Uterus (tissue), 4 donors: ENCODE measurements around the gene EVC2. TPM values are rescaled to one million over a fixed set of nuclear protein-coding genes. Genes with fewer than 3 reads are reported as not detected.
"Not testable (repeated sequence)": the region's sequence is repeated elsewhere in the genome, so short reads cannot be mapped to it uniquely, and the experiment has no call there.

ENCODE experiments used
- DNase-seq, 2 donors: peaks; one replicate each; pipeline ENCODE4 v3.0.0-alpha.2; 2019 to 2020
- H3K27ac ChIP-seq, 2 donors: fragments of 200-600 bp; sonication (generic); 1 replicate in 1 of 2; 2 replicates in 1 of 2; pipeline ENCODE4 v1.5.1; 2016 to 2018
- H3K27me3 ChIP-seq, 2 donors: fragments of 200-600 bp; sonication (generic); one replicate each; pipeline ENCODE4 v1.5.1; 2018 to 2019; ENCODE audit warnings: control low read depth in 1 of 2
- H3K36me3 ChIP-seq, 2 donors: fragments of 200-600 bp; sonication (generic); one replicate each; pipeline ENCODE4 v1.5.1; 2019; ENCODE audit warnings: control low read depth in 1 of 2
- H3K4me1 ChIP-seq, 2 donors: fragments of 200-600 bp; sonication (generic); one replicate each; pipeline ENCODE4 v1.5.1; 2018 to 2019; ENCODE audit warnings: control low read depth in 1 of 2
- H3K4me3 ChIP-seq, 2 donors: fragments of 200-600 bp; sonication (generic); 1 replicate in 1 of 2; 2 replicates in 1 of 2; pipeline ENCODE4 v1.5.1; 2018 to 2019; ENCODE audit warnings: mild to moderate bottlenecking in 1 of 2
- H3K9me3 ChIP-seq, 2 donors: fragments of 200-600 bp; sonication (generic); one replicate each; pipeline ENCODE4 v1.5.1; 2019; ENCODE audit warnings: control low read depth in 1 of 2
- CTCF ChIP-seq, 4 experiments: fragments of 200-600 bp in 2 of 4; fragments of 450-650 bp in 2 of 4; sonication (generic) in 2 of 4; IDR thresholded peaks; one replicate each; pipeline ENCODE4 v1.5.1; 2016 to 2019; ENCODE audit warnings: antibody characterized with exemption in 4 of 4, mild to moderate bottlenecking in 2 of 4, moderate library complexity in 1 of 4
- POLR2A ChIP-seq, 2 donors: fragments of 450-650 bp; IDR thresholded peaks; one replicate each; pipeline ENCODE4 v1.6.1; 2016; ENCODE audit warnings: antibody characterized with exemption in 2 of 2, mild to moderate bottlenecking in 1 of 2, moderate library complexity in 1 of 2
- intact Hi-C: fragments of 100-400 bp; cut with DNase I; formaldehyde crosslinking; loops from one replicate; pipeline ENCODE4 v1.15.1; 2023; ENCODE audit warnings: low total_unique reads
- total RNA-seq, 4 donors: library from RNA; depleted of rRNA in 3 of 4; stranded (reverse); fragments of >200 nt in 3 of 4; gene quantifications; one replicate each; pipeline versions ENCODE4 v1.1.0 to v1.2.4, GENCODE V29; 2014 to 2023
- donor health status: DM: yes; HTN: yes; CAD: no.

Gene EVC2
- total RNA-seq, 4 donors from 2014 or later = 5.6 to 21.8 (median 14.8) TPM

GRCh38 chr4:5734853-5735252, 26.5 kb upstream of the EVC2 start:
- Histone ChIP-seq H3K9me3 (no peaks in the 10 kb centered on the region), H3K27me3 (no peaks in the 10 kb centered on the region), H3K4me1 (no peaks in the 10 kb centered on the region), H3K27ac (no peak overlapping the region), H3K4me3 (no peak overlapping the region), H3K36me3 (no peaks in the 10 kb centered on the region)
- intact Hi-C loops = no loop called here
- no peak for DNase-seq
- TF ChIP-seq CTCF (IDR thresholded peaks at IDR 0.05) = no peak
- no peak for TF ChIP-seq POLR2A (IDR thresholded peaks at IDR 0.05)

- intact Hi-C loops = no loop called here
- no peaks in the 10 kb centered on the region for H3K27me3 ChIP-seq
- H3K9me3 ChIP-seq = no peaks in the 10 kb centered on the region
- H3K27ac ChIP-seq = no peak overlapping the region
- H3K36me3 ChIP-seq = no peaks in the 10 kb centered on the region
- TF ChIP-seq POLR2A (IDR thresholded peaks at IDR 0.05) (no peak), CTCF (IDR thresholded peaks at IDR 0.05) (no peak)
- no peaks in the 10 kb centered on the region for H3K4me1 ChIP-seq
- no peak overlapping the region for H3K4me3 ChIP-seq
- DNase-seq = no peak
These were observed 23.8 kb upstream of the EVC2 start for GRCh38 chr4:5732158-5732557.

DNA sequence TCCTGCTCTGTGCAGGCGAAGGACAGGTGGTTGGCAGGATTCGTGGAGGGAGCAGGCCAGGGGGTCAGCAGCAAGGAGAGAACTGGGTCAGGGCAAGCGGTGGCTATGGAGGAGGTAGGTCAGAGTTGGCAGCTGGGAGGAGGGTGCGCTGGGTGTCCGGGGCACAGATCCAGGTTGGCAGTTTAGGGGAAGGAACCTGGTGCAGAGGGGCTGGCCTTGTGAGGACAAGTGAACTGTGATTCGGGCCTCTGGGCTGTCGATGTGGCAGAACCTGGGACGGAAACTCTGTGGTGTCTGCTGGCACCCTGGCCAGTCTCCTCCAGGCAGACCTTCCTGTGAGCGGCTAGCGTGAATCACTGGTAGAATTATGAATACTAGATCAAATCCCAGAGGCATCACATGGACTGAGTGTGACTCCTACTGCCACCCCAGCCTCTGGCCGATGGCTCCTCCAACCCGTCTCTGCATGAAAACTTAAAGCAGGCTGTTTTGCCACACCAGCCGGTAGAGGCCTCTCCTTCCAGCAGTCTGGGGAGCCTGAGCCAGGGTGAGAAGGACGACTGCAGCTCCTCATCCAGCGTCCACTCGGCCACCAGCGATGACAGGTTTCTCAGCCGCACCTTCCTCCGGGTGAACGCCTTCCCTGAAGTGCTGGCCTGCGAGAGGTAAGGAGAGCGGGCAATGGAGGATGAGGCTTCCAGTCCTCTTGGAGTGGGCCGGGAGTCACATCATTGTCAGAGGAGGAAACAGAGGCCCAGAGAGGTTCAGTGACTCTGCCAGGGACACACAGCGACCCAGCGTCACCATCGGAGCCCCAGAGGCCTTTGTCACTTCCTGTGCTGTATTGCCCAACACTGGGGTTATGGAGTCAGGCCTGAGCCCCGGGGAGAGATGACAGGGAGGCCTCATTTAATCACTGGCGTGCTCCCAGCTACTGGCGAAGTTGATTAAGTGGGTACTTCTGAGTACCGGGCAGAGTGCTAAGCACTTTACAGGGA, 22.9 kb upstream of the EVC2 start:
- Histone ChIP-seq H3K4me1 (no peaks in the 10 kb centered on the region), H3K27ac (no peak overlapping the region), H3K36me3 (no peaks in the 10 kb centered on the region), H3K9me3 (no peaks in the 10 kb centered on the region), H3K27me3 (no peaks in the 10 kb centered on the region), H3K4me3 (no peak overlapping the region)
- TF ChIP-seq CTCF (IDR thresholded peaks at IDR 0.05) (no peak), POLR2A (IDR thresholded peaks at IDR 0.05) (no peak)
- no peak for DNase-seq
- intact Hi-C loops = no loop called here

DNA sequence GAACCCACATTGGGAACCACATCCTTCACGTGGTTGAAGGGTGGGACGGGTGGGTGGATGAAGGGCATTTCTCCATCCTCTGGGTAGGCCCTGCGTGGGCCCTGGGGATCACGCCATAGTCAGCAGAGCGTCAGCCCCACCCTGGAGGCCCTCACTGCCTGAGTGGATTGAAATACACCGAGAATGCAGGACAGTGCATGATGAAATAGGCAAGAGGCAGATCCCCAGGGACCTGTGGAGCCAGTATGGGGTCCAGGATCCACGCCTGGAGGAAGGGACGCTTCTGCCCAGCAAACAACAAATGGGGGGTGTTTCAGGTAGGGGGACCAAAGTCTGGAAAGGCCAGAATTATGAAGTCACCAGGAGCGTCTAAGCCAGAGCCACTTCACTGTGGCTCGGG, 22.1 kb upstream of the EVC2 start:
- Histone ChIP-seq H3K27me3 (no peaks in the 10 kb centered on the region), H3K4me3 (no peak overlapping the region), H3K27ac (no peak overlapping the region), H3K9me3 (no peaks in the 10 kb centered on the region), H3K4me1 (no peaks in the 10 kb centered on the region), H3K36me3 (no peaks in the 10 kb centered on the region)
- intact Hi-C loops = no loop called here
- DNase-seq = no peak
- TF ChIP-seq POLR2A (IDR thresholded peaks at IDR 0.05) = no peak
- no peak for TF ChIP-seq CTCF (IDR thresholded peaks at IDR 0.05)

DNA sequence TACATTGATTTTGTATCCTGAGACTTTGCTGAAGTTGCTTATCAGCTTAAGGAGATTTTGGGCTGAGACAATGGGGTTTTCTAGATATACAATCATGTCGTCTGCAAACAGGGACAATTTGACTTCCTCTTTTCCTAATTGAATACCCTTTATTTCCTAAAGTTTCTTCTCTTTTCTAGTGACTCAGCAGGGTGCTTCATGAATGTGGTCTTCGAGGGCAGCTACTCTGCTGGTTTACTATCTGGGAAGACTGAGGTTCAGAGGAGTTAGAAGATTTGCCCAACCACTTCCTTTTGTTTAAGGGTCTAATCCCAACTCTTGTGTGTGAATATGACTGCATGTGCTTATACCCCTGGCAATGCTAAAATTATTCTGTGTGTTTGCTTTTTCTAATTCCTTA, 20.1 kb upstream of the EVC2 start:
- H3K27me3 ChIP-seq, H3K4me1 ChIP-seq, H3K9me3 ChIP-seq, H3K4me3 ChIP-seq, intact Hi-C loops, H3K36me3 ChIP-seq, H3K27ac ChIP-seq, DNase-seq: not testable (repeated sequence)
